HepG2 (cell line): ENCODE measurements around the gene CBFA2T2. TPM values are rescaled to one million over a fixed set of nuclear protein-coding genes. Genes with fewer than 3 reads are reported as not detected.
A peak's percentile ranks its signal among the peaks of the same experiment; 100 is the strongest.

ENCODE experiments used
- GFI1 ChIP-seq: sonication (generic); formaldehyde crosslinking; IDR thresholded peaks from 2 replicates; pipeline ENCODE4 v1.5.0; 2020; ENCODE audit warnings: missing genetic modification reagents, mild to moderate bottlenecking, borderline replicate concordance
- IKZF4 ChIP-seq: sonication (generic); formaldehyde crosslinking; IDR thresholded peaks from 2 replicates; pipeline ENCODE4 v1.5.1; 2020; ENCODE audit warnings: borderline replicate concordance, mild to moderate bottlenecking, low read depth, missing genetic modification reagents; ENCODE audit errors: not compliant biosample characterization
- KDM2A ChIP-seq: sonication (generic); formaldehyde crosslinking; IDR thresholded peaks from 2 replicates; pipeline ENCODE4 v1.4.0; 2020; ENCODE audit warnings: low read depth, missing genetic modification reagents, borderline replicate concordance
- NCOA5 ChIP-seq: sonication (generic); formaldehyde crosslinking; IDR thresholded peaks from 2 replicates; pipeline ENCODE4 v1.4.0; 2020; ENCODE audit warnings: missing genetic modification reagents
- RBFOX2 ChIP-seq: fragments of 200-400 bp; formaldehyde crosslinking; IDR thresholded peaks from 2 replicates; pipeline ENCODE4 v1.6.1; 2017; ENCODE audit warnings: low read depth, mild to moderate bottlenecking, low read length
- SOX5 ChIP-seq: IDR thresholded peaks from 2 replicates; pipeline ENCODE4 v1.6.1; 2016; ENCODE audit warnings: borderline replicate concordance
- SP2 ChIP-seq: sonication (generic); formaldehyde crosslinking; IDR thresholded peaks from 2 replicates; pipeline ENCODE4 v1.5.1; 2020; ENCODE audit warnings: mild to moderate bottlenecking, missing genetic modification reagents
- TAF15 ChIP-seq: fragments of 200-400 bp; formaldehyde crosslinking; IDR thresholded peaks from one replicate; pipeline ENCODE4 v1.6.1; 2018; ENCODE audit warnings: mild to moderate bottlenecking, low read depth, low read length; ENCODE audit not compliant: poor library complexity, severe bottlenecking
- ZBTB21 ChIP-seq: sonication (generic); formaldehyde crosslinking; IDR thresholded peaks from 2 replicates; pipeline ENCODE4 v1.4.0; 2020; ENCODE audit warnings: missing genetic modification reagents
- ZFP36L2 ChIP-seq: sonication (generic); formaldehyde crosslinking; IDR thresholded peaks from 2 replicates; pipeline ENCODE4 v1.4.0; 2020; ENCODE audit warnings: missing genetic modification reagents
- ZFX ChIP-seq: sonication (generic); formaldehyde crosslinking; IDR thresholded peaks from 2 replicates; pipeline ENCODE4 v1.4.0; 2020; ENCODE audit warnings: mild to moderate bottlenecking, low read depth, missing genetic modification reagents, moderate library complexity
- ZNF367 ChIP-seq: sonication (generic); formaldehyde crosslinking; IDR thresholded peaks from 2 replicates; pipeline ENCODE4 v1.4.0; 2020; ENCODE audit warnings: missing genetic modification reagents, borderline replicate concordance
- ZNF556 ChIP-seq: sonication (generic); formaldehyde crosslinking; IDR thresholded peaks from 2 replicates; pipeline ENCODE4 v1.4.0; 2020; ENCODE audit warnings: mild to moderate bottlenecking, missing genetic modification reagents, borderline replicate concordance
- ZNF570 ChIP-seq: sonication (generic); formaldehyde crosslinking; IDR thresholded peaks from 2 replicates; pipeline ENCODE4 v1.4.0; 2020; ENCODE audit warnings: mild to moderate bottlenecking, missing genetic modification reagents, borderline replicate concordance
- ZNF572 ChIP-seq: sonication (generic); formaldehyde crosslinking; IDR thresholded peaks from 2 replicates; pipeline ENCODE4 v1.5.1; 2020; ENCODE audit warnings: mild to moderate bottlenecking, missing genetic modification reagents
- ZNF607 ChIP-seq: sonication (generic); formaldehyde crosslinking; IDR thresholded peaks from 2 replicates; pipeline ENCODE4 v1.5.1; 2020; ENCODE audit warnings: missing genetic modification reagents, mild to moderate bottlenecking, borderline replicate concordance
- ZNF724P ChIP-seq: sonication (generic); formaldehyde crosslinking; IDR thresholded peaks from 2 replicates; pipeline ENCODE4 v1.8.0; 2022; ENCODE audit warnings: missing genetic modification reagents, borderline replicate concordance
- polyA plus RNA-seq, 8 experiments: library from polyadenylated mRNA; depleted of rRNA in 3 of 8; stranded (reverse) in 7 of 8; unstranded in 1 of 8; fragments of >200 nt; fragmentation: Illumina TruSeq in 4 of 8; extraction: Trizol in 4 of 8; gene quantifications; 2 replicates each; pipeline versions ENCODE4 v1.2.1 to v1.2.3, GENCODE V29; 2011 to 2016; ENCODE audit warnings: low read depth in 4 of 8, missing spikeins in 1 of 8, mixed read lengths in 1 of 8; ENCODE audit not compliant: insufficient read depth in 1 of 8
- total RNA-seq, 5 experiments: library from RNA; depleted of rRNA; stranded (reverse); fragments of >200 nt; fragmentation: Illumina TruSeq; extraction: Trizol; gene quantifications; 2 replicates each; pipeline ENCODE4 v1.2.3, GENCODE V29; 2016; ENCODE audit warnings: low read depth in 1 of 5
- TF ChIP-seq, protein P1 (sequence below): sonication (generic); formaldehyde crosslinking; IDR thresholded peaks from 2 replicates; pipeline ENCODE4 v1.9.0; 2021; ENCODE audit warnings: missing genetic modification reagents, mild to moderate bottlenecking, borderline replicate concordance
- TF ChIP-seq, protein P2 (sequence below): sonication (generic); formaldehyde crosslinking; IDR thresholded peaks from 2 replicates; pipeline ENCODE4 v1.4.0; 2020; ENCODE audit warnings: mild to moderate bottlenecking, missing genetic modification reagents
- TF ChIP-seq, protein P3 (sequence below): IDR thresholded peaks from 2 replicates; pipeline ENCODE4 v1.6.1; 2016; ENCODE audit warnings: low read depth, borderline replicate concordance

The CBFA2T2 gene
- total and polyA plus RNA-seq, 2 of the 13 experiments (the other 11 are each of a cell fraction or from before 2014, with no cell fraction given) = 6.3 to 21.2 TPM

GRCh38 chr20:33444797-33445560 lies 44.9 kb upstream of the CBFA2T2 start (continued):
- TF ChIP-seq, protein P1, sequence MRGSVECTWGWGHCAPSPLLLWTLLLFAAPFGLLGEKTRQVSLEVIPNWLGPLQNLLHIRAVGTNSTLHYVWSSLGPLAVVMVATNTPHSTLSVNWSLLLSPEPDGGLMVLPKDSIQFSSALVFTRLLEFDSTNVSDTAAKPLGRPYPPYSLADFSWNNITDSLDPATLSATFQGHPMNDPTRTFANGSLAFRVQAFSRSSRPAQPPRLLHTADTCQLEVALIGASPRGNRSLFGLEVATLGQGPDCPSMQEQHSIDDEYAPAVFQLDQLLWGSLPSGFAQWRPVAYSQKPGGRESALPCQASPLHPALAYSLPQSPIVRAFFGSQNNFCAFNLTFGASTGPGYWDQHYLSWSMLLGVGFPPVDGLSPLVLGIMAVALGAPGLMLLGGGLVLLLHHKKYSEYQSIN (CRISPR knock-in tag) = no peak
- TF ChIP-seq TAF15 = no peak
- no peak for TF ChIP-seq ZNF367 (CRISPR knock-in tag)
- TF ChIP-seq KDM2A (CRISPR knock-in tag) = peak; percentile 42; the same call in 1 of the 2 replicates
- TF ChIP-seq ZBTB21 (CRISPR knock-in tag) = no peak
- TF ChIP-seq ZNF607 (CRISPR knock-in tag) = no peak
- no peak for TF ChIP-seq NCOA5
- TF ChIP-seq RBFOX2 = no peak
- TF ChIP-seq ZFP36L2 (CRISPR knock-in tag) = no peak
- TF ChIP-seq ZFX (CRISPR knock-in tag) = no peak; the same call in 1 of the 2 replicates
- TF ChIP-seq ZNF556 (CRISPR knock-in tag) = no peak
- TF ChIP-seq ZNF570 (CRISPR knock-in tag) = no peak
- TF ChIP-seq, protein P2, sequence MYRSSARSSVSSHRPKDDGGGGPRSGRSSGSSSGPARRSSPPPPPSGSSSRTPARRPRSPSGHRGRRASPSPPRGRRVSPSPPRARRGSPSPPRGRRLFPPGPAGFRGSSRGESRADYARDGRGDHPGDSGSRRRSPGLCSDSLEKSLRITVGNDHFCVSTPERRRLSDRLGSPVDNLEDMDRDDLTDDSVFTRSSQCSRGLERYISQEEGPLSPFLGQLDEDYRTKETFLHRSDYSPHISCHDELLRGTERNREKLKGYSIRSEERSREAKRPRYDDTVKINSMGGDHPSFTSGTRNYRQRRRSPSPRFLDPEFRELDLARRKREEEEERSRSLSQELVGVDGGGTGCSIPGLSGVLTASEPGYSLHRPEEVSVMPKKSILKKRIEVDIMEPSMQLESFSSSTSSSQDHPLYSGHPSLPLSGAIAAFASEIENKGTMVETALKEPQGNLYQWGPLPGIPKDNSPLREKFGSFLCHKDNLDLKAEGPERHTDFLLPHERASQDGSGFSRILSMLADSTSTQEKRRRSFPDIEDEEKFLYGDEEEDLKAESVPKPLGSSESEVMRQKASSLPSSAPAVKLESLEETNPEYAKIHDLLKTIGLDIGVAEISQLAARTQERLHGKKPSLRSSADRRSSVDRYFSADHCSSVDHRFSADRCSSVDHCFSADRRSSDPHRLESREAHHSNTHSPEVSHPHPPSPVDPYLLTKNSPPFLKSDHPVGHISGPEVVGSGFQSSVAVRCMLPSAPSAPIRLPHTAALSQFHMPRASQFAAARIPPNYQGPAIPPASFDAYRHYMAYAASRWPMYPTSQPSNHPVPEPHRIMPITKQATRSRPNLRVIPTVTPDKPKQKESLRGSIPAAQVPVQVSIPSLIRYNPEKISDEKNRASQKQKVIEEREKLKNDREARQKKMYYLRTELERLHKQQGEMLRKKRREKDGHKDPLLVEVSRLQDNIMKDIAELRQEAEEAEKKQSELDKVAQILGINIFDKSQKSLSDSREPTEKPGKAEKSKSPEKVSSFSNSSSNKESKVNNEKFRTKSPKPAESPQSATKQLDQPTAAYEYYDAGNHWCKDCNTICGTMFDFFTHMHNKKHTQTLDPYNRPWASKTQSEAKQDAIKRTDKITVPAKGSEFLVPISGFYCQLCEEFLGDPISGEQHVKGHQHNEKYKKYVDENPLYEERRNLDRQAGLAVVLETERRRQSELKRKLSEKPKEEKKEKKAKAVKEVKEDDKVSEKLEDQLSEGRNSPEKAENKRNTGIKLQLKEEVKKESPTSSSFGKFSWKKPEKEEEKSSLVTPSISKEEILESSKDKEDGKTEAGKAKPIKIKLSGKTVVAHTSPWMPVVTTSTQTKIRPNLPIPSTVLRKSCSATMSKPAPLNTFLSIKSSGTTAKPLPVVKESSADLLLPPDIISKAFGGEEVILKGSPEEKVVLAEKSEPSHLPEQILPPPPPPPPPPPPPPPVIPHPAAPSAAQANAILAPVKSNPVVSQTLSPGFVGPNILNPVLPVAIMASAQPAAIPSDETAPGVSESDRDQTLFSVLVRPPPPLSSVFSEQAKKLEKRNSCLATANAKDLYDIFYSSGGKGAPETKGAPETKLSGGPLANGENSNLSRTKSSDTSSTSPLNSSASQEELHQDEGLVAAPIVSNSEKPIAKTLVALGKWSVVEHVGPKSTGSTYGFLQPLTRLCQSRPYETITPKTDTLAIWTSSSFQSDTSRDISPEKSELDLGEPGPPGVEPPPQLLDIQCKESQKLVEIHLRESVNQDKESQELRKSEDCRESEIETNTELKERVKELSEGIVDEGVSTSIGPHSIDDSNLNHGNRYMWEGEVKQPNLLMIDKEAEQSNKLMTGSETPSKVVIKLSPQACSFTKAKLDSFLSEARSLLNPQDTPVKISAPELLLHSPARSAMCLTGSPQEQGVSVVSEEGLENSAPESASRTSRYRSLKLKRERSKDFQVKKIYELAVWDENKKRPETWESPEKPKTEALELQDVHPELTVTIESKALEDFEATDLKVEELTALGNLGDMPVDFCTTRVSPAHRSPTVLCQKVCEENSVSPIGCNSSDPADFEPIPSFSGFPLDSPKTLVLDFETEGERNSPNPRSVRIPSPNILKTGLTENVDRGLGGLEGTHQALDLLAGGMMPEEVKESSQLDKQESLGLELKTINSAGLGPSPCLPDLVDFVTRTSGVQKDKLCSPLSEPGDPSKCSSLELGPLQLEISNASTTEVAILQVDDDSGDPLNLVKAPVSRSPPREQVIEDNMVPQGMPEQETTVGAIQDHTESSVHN (CRISPR knock-in tag) = no peak
- no peak for TF ChIP-seq IKZF4 (CRISPR knock-in tag)
- TF ChIP-seq GFI1 (CRISPR knock-in tag) = 0 out of 2 replicates have a peak, but pooled peaks have one; percentile 22
- TF ChIP-seq ZNF724P (CRISPR knock-in tag) = no peak
- TF ChIP-seq, protein P3, sequence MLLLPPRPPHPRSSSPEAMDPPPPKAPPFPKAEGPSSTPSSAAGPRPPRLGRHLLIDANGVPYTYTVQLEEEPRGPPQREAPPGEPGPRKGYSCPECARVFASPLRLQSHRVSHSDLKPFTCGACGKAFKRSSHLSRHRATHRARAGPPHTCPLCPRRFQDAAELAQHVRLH (CRISPR knock-in tag) = no peak
- TF ChIP-seq SP2 (CRISPR knock-in tag) = no peak
- no peak for TF ChIP-seq SOX5 (CRISPR knock-in tag)
- no peak for TF ChIP-seq ZNF572 (CRISPR knock-in tag)
